Uterus (tissue), 4 donors: Measurements from ENCODE around the gene ZC2HC1B. TPM values are rescaled to one million over a fixed set of nuclear protein-coding genes. Genes with fewer than 3 reads are reported as not detected.

Experiments
- DNase-seq, 2 donors: peaks; one replicate each; pipeline ENCODE4 v3.0.0-alpha.2; 2019 to 2020
- H3K27ac ChIP-seq, 2 donors: fragments of 200-600 bp; sonication (generic); 1 replicate in 1 of 2; 2 replicates in 1 of 2; pipeline ENCODE4 v1.5.1; 2016 to 2018
- H3K27me3 ChIP-seq, 2 donors: fragments of 200-600 bp; sonication (generic); one replicate each; pipeline ENCODE4 v1.5.1; 2018 to 2019; ENCODE audit warnings: control low read depth in 1 of 2
- H3K36me3 ChIP-seq, 2 donors: fragments of 200-600 bp; sonication (generic); one replicate each; pipeline ENCODE4 v1.5.1; 2019; ENCODE audit warnings: control low read depth in 1 of 2
- H3K4me1 ChIP-seq, 2 donors: fragments of 200-600 bp; sonication (generic); one replicate each; pipeline ENCODE4 v1.5.1; 2018 to 2019; ENCODE audit warnings: control low read depth in 1 of 2
- H3K4me3 ChIP-seq, 2 donors: fragments of 200-600 bp; sonication (generic); 1 replicate in 1 of 2; 2 replicates in 1 of 2; pipeline ENCODE4 v1.5.1; 2018 to 2019; ENCODE audit warnings: mild to moderate bottlenecking in 1 of 2
- H3K9me3 ChIP-seq, 2 donors: fragments of 200-600 bp; sonication (generic); one replicate each; pipeline ENCODE4 v1.5.1; 2019; ENCODE audit warnings: control low read depth in 1 of 2
- POLR2A ChIP-seq, 2 donors: fragments of 450-650 bp; IDR thresholded peaks; one replicate each; pipeline ENCODE4 v1.6.1; 2016; ENCODE audit warnings: antibody characterized with exemption in 2 of 2, mild to moderate bottlenecking in 1 of 2, moderate library complexity in 1 of 2
- intact Hi-C: fragments of 100-400 bp; cut with DNase I; formaldehyde crosslinking; loops from one replicate; pipeline ENCODE4 v1.15.1; 2023; ENCODE audit warnings: low total_unique reads
- total RNA-seq, 4 donors: library from RNA; depleted of rRNA in 3 of 4; stranded (reverse); fragments of >200 nt in 3 of 4; gene quantifications; one replicate each; pipeline versions ENCODE4 v1.1.0 to v1.2.4, GENCODE V29; 2014 to 2023
- TF ChIP-seq, protein P1 (sequence below), 4 experiments: fragments of 200-600 bp in 2 of 4; fragments of 450-650 bp in 2 of 4; sonication (generic) in 2 of 4; IDR thresholded peaks; one replicate each; pipeline ENCODE4 v1.5.1; 2016 to 2019; ENCODE audit warnings: antibody characterized with exemption in 4 of 4, mild to moderate bottlenecking in 2 of 4, moderate library complexity in 1 of 4
- donor health status: DM: yes; HTN: yes; CAD: no.

Gene ZC2HC1B
- total RNA-seq, 4 donors from 2014 or later, result 0.35 TPM; not detected in 3

DNA sequence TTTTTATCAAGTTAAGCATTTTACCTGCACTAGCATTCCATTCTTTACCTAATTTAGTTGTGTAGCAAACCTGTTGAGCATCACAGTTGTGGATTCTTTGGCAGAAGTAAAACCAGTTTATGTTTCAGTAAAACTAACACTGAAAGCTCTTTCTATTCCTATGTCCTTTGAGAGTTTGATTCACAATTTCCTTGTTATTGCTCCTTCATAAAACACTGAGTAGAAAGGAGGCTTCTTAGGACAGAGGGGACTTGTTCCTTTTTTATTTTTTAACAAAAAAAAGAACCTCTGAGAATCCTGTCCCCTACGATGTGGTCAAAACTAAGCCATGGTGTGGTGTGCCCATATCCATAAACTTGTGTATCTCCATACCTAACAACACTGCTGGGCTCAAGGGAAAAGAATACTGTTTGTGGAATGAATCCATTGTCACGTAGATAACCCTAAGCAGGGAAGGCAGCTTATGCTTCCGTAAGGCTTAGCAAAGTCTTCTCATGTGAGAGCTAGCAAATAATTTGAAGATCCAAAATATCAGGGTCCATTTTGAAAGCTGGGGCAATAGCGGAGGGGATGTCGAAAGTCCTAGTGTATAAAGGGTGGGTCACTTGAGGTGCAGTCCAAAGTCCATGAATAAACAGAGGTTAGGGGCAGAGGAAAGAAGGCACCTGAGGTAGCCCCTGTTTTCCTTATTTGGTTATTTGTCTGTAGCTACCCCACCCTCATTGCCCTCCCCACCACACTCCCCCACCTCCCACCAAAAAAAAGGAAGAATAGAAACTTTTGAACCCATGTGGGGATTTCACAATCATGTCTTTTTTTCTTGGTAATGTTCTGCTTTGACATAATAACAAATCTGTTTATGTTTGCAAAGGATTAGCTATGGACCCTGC lies 72.7 kb downstream of the ZC2HC1B start:
- no peak for TF ChIP-seq POLR2A (IDR thresholded peaks at IDR 0.05)
- TF ChIP-seq, protein P1, sequence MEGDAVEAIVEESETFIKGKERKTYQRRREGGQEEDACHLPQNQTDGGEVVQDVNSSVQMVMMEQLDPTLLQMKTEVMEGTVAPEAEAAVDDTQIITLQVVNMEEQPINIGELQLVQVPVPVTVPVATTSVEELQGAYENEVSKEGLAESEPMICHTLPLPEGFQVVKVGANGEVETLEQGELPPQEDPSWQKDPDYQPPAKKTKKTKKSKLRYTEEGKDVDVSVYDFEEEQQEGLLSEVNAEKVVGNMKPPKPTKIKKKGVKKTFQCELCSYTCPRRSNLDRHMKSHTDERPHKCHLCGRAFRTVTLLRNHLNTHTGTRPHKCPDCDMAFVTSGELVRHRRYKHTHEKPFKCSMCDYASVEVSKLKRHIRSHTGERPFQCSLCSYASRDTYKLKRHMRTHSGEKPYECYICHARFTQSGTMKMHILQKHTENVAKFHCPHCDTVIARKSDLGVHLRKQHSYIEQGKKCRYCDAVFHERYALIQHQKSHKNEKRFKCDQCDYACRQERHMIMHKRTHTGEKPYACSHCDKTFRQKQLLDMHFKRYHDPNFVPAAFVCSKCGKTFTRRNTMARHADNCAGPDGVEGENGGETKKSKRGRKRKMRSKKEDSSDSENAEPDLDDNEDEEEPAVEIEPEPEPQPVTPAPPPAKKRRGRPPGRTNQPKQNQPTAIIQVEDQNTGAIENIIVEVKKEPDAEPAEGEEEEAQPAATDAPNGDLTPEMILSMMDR (IDR thresholded peaks at IDR 0.05), result no peak
- Histone ChIP-seq H3K27ac (no peak overlapping the region), H3K4me3 (no peak overlapping the region), H3K27me3 (no peaks in the 10 kb centered on the region), H3K9me3 (no peaks in the 10 kb centered on the region), H3K36me3 (no peaks in the 10 kb centered on the region), H3K4me1 (no peaks in the 10 kb centered on the region)
- DNase-seq, result no peak
- intact Hi-C loops, result no loop called here

DNA sequence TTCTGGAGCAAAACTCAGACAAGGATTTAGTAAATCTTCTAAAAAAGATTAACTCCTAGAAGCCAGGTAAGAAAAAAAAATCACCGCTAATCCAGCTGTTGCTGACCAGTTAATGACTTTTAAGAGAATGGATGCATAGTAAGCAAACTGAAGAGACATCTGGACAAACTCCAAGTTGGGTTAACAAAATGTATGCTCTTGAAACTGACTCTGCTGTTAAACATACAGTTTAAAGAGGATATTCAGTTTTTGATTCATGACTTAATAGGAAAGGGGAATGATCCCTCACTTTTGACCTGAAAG lies 73.3 kb downstream of the ZC2HC1B start:
- Histone ChIP-seq H3K27me3 (no peaks in the 10 kb centered on the region), H3K4me3 (no peak overlapping the region), H3K27ac (no peak overlapping the region), H3K4me1 (no peaks in the 10 kb centered on the region), H3K36me3 (no peaks in the 10 kb centered on the region), H3K9me3 (no peaks in the 10 kb centered on the region)
- no peak for TF ChIP-seq POLR2A (IDR thresholded peaks at IDR 0.05)
- TF ChIP-seq, protein P1 (IDR thresholded peaks at IDR 0.05), result no peak
- intact Hi-C loops, result no loop called here
- no peak for DNase-seq

DNA sequence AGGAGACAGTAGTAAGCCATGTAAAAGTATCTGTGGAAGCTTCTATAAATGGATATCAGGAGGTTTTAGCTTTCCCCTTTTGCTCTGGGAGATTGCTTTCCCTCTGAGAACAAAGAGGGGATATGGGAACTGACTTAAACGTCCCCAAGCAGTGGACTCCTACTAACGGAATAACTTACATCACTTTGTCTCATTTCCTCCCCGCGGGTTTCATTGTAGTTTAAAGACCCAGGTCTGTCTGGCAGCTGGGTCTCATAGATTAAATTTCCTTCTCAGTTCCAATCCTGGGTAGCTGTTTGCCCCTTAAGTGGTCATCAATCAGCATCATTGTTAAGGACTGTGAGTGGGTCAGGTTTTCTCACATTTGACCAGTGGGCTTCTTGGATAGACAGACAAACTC lies 75.1 kb downstream of the ZC2HC1B start:
- Histone ChIP-seq H3K27ac (no peak overlapping the region), H3K36me3 (no peaks in the 10 kb centered on the region), H3K4me3 (no peak overlapping the region), H3K27me3 (no peaks in the 10 kb centered on the region), H3K9me3 (no peaks in the 10 kb centered on the region), H3K4me1 (no peaks in the 10 kb centered on the region)
- DNase-seq, result no peak
- intact Hi-C loops, result no loop called here
- TF ChIP-seq, protein P1 (IDR thresholded peaks at IDR 0.05), result no peak
- no peak for TF ChIP-seq POLR2A (IDR thresholded peaks at IDR 0.05)

DNA sequence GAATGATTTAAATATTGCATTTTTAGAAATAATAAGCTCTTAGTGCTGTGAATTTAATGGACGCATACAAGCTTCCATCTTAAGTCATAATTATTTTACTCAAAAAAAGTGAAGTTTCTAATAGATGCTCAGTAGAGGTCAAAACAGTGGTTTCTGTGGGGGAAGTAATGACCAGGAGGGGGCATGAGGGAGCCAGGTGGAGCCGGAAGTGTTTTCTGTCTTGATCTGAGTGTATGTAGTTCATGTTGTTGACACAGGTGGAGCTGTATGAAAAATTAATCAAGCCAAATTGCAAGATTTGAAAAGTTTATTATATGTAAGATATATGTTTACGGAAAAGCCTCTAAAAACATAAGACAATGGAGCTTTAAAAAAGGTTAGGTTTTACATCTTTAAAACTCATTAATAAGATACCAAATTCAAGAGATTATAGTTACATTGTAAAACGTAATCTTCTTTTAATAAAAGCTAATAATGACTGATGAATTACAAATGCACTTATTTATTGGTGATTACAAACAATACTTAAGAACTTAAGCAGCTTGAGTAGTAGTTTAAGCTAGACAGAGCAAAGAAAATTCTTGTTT lies 75.8 kb downstream of the ZC2HC1B start:
- Histone ChIP-seq H3K27ac (no peak overlapping the region), H3K9me3 (no peaks in the 10 kb centered on the region), H3K36me3 (no peaks in the 10 kb centered on the region), H3K27me3 (no peaks in the 10 kb centered on the region), H3K4me3 (no peak overlapping the region), H3K4me1 (no peaks in the 10 kb centered on the region)
- intact Hi-C loops, result loop anchor here (5.0 kb wide), 1 partner anchor 72 kb away; no protein-coding TSS in a partner anchor
- peak in 1 of 2 donors; percentile 22 for DNase-seq
- TF ChIP-seq POLR2A (IDR thresholded peaks at IDR 0.05), result no peak
- TF ChIP-seq, protein P1 (IDR thresholded peaks at IDR 0.05), result peak; percentile 32 to 56 (median 40)
